ENCODE data around the gene COG2.

- TF ChIP-seq CTCF (IDR thresholded peaks at IDR 0.05) (no peak), POLR2A (IDR thresholded peaks at IDR 0.05) (no peak)
Observed at GRCh38 chr1:230674581-230674980, 32.3 kb downstream of the COG2 start.

All from tibial nerve (tissue), 3 donors.